PC-9 (cell line): ENCODE results near the gene TBC1D3B.

Experiments
- CTCF ChIP-seq: fragments of 200-600 bp; sonication (generic); conservative IDR thresholded peaks from 2 replicates; pipeline ENCODE4 v1.6.1; 2017; ENCODE audit warnings: mixed run types, antibody characterized with exemption, mild to moderate bottlenecking, moderate library complexity
- EZH2 ChIP-seq: fragments of 200-600 bp; sonication (generic); IDR thresholded peaks from 2 replicates; pipeline ENCODE4 v1.8.0; 2017; ENCODE audit warnings: antibody characterized with exemption, low read depth

DNA sequence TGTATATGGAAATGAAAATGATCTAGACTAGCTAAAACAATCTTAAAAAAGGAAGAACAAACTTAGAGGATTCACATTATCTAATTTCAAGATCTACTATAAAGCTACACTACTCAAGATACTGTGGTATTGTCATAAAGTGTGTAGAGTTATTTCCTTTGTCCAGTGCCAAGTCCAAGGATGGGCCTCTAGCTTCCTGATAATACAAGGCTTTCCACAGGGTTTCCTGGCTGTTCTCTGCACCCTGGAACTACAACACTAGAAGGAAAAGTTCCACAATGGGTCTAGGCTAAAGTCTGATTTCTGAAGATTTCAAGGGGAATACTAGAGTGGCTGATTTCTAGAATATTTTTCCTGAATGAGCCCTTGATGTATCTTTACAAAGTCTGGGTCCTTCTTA is 34.2 kb downstream of the TBC1D3B start:
- TF ChIP-seq CTCF = no peak
- no peak for TF ChIP-seq EZH2
